ENCODE measurements around the gene NEUROD2. TPM values are rescaled to one million over a fixed set of nuclear protein-coding genes. Genes with fewer than 3 reads are reported as not detected.

The NEUROD2 gene
- total RNA-seq, 2 donors from 2014 or later = not detected

- Histone ChIP-seq H3K4me3 (no peak overlapping the region), H3K27me3 (replicated peaks; ENCODE audit: insufficient read depth) (no peaks in the 10 kb centered on the region), H3K36me3 (no peaks in the 10 kb centered on the region), H3K4me1 (ENCODE audit: control insufficient read depth in 1 of 2, low read depth in 2 of 2) (peaks cover 0 to 14% of the 10 kb centered on the region in 2 donors), H3K9me3 (no peaks in the 10 kb centered on the region), H3K27ac (no peak overlapping the region)
- no peak for DNase-seq (ENCODE audit: low spot score)
- TF ChIP-seq CTCF (IDR thresholded peaks at IDR 0.05) = no peak
- ATAC-seq (ENCODE audit: insufficient number of reproducible peaks, low FRiP score, low read depth) = no peak
Observed at GRCh38 chr17:39614545-39615157, 6.9 kb upstream of the NEUROD2 start.

- no peak for TF ChIP-seq CTCF (IDR thresholded peaks at IDR 0.05)
- Histone ChIP-seq H3K27me3 (replicated peaks; ENCODE audit: insufficient read depth) (peaks cover 6% of the 10 kb centered on the region), H3K36me3 (no peaks in the 10 kb centered on the region), H3K27ac (no peak overlapping the region), H3K4me3 (no peak overlapping the region), H3K9me3 (no peaks in the 10 kb centered on the region), H3K4me1 (ENCODE audit: control insufficient read depth in 1 of 2, low read depth in 2 of 2) (peaks cover 0 to 6% of the 10 kb centered on the region in 2 donors)
- ATAC-seq (ENCODE audit: insufficient number of reproducible peaks, low FRiP score, low read depth) (no peak), DNase-seq (ENCODE audit: low spot score) (no peak)
Observed at GRCh38 chr17:39612935-39613464, 5.3 kb upstream of the NEUROD2 start.

- no peak for DNase-seq (ENCODE audit: low spot score)
- TF ChIP-seq CTCF (IDR thresholded peaks at IDR 0.05) = no peak
- H3K27ac ChIP-seq = no peak overlapping the region
- H3K4me3 ChIP-seq = no peak overlapping the region
- no peaks in the 10 kb centered on the region for H3K36me3 ChIP-seq
- H3K4me1 ChIP-seq (ENCODE audit: control insufficient read depth in 1 of 2, low read depth in 2 of 2) = peaks cover 0 to 6% of the 10 kb centered on the region in 2 donors
- no peaks in the 10 kb centered on the region for H3K9me3 ChIP-seq
- ATAC-seq (ENCODE audit: insufficient number of reproducible peaks, low FRiP score, low read depth) = no peak
- peaks cover 12% of the 10 kb centered on the region for H3K27me3 ChIP-seq (replicated peaks; ENCODE audit: insufficient read depth)
Observed at GRCh38 chr17:39612291-39612894, 4.7 kb upstream of the NEUROD2 start.

GRCh38 chr17:39611401-39612112 lies 3.8 kb upstream of the NEUROD2 start:
- peaks cover 0 to 10% of the 10 kb centered on the region in 2 donors for H3K4me1 ChIP-seq (ENCODE audit: control insufficient read depth in 1 of 2, low read depth in 2 of 2)
- H3K4me3 ChIP-seq = no peak overlapping the region
- H3K27me3 ChIP-seq (replicated peaks; ENCODE audit: insufficient read depth) = peaks cover 20% of the 10 kb centered on the region
- no peaks in the 10 kb centered on the region for H3K36me3 ChIP-seq
- DNase-seq (ENCODE audit: low spot score) = no peak
- no peak for ATAC-seq (ENCODE audit: insufficient number of reproducible peaks, low FRiP score, low read depth)
- H3K9me3 ChIP-seq = no peaks in the 10 kb centered on the region
- TF ChIP-seq CTCF (IDR thresholded peaks at IDR 0.05) = no peak
- H3K27ac ChIP-seq = no peak overlapping the region

- Histone ChIP-seq H3K27me3 (replicated peaks; ENCODE audit: insufficient read depth) (peaks cover 33% of the 10 kb centered on the region), H3K4me1 (ENCODE audit: control insufficient read depth in 1 of 2, low read depth in 2 of 2) (peaks cover 12 to 29% of the 10 kb centered on the region in 2 donors), H3K36me3 (no peaks in the 10 kb centered on the region), H3K9me3 (no peaks in the 10 kb centered on the region), H3K4me3 (no peak overlapping the region), H3K27ac (no peak overlapping the region)
- no peak for TF ChIP-seq CTCF (IDR thresholded peaks at IDR 0.05)
- DNase-seq (ENCODE audit: low spot score) (no peak), ATAC-seq (ENCODE audit: insufficient number of reproducible peaks, low FRiP score, low read depth) (no peak)
Observed at GRCh38 chr17:39609416-39610025, 1.8 kb upstream of the NEUROD2 start.

All from thoracic aorta (tissue), 2 donors.